Measurements from ENCODE around the gene ICA1. TPM values are rescaled to one million over a fixed set of nuclear protein-coding genes. Genes with fewer than 3 reads are reported as not detected.

ICA1 gene
- polyA plus RNA-seq, 1 experiment, result not detected

GRCh38 chr7:8184221-8184620 lies 77.7 kb downstream of the ICA1 start:
- ChIA-PET POLR2A (no interaction called here), CTCF (interaction anchor here (0.6 to 4.2 kb wide), 3 partner anchors 51 to 503 kb away, joined by 3 to 13 read pairs (median 3); no protein-coding TSS in a partner anchor)
- Histone ChIP-seq H3K4me3 (ENCODE audit: low read depth, low read length) (no peak overlapping the region), H3K9me3 (ENCODE audit: control insufficient read depth, insufficient read depth, low read length) (no peaks in the 10 kb centered on the region), H3K27ac (ENCODE audit: low read depth, low read length) (no peak overlapping the region), H3K27me3 (ENCODE audit: control insufficient read depth, insufficient read depth, low read length) (no peaks in the 10 kb centered on the region)
- TF ChIP-seq CTCF (IDR thresholded peaks at IDR 0.05; ENCODE audit: low read depth, low read length), result no peak
- no peak for DNase-seq (ENCODE audit: low read depth, low spot score)

GRCh38 chr7:8179486-8179885 lies 82.5 kb downstream of the ICA1 start:
- H3K9me3 ChIP-seq (ENCODE audit: control insufficient read depth, insufficient read depth, low read length), result no peaks in the 10 kb centered on the region
- no peak overlapping the region for H3K4me3 ChIP-seq (ENCODE audit: low read depth, low read length)
- no peaks in the 10 kb centered on the region for H3K27me3 ChIP-seq (ENCODE audit: control insufficient read depth, insufficient read depth, low read length)
- H3K27ac ChIP-seq (ENCODE audit: low read depth, low read length), result no peak overlapping the region
- no peak for DNase-seq (ENCODE audit: low read depth, low spot score)
- TF ChIP-seq CTCF (IDR thresholded peaks at IDR 0.05; ENCODE audit: low read depth, low read length), result no peak
- ChIA-PET POLR2A (no interaction called here), CTCF (interaction anchor here (1.2 kb wide), 1 partner anchor 11 kb away, joined by 3 read pairs; no protein-coding TSS in a partner anchor)

GRCh38 chr7:8178353-8178752 lies 83.6 kb downstream of the ICA1 start:
- Histone ChIP-seq H3K4me3 (ENCODE audit: low read depth, low read length) (no peak overlapping the region), H3K9me3 (ENCODE audit: control insufficient read depth, insufficient read depth, low read length) (no peaks in the 10 kb centered on the region), H3K27me3 (ENCODE audit: control insufficient read depth, insufficient read depth, low read length) (no peaks in the 10 kb centered on the region), H3K27ac (ENCODE audit: low read depth, low read length) (no peak overlapping the region)
- no peak for DNase-seq (ENCODE audit: low read depth, low spot score)
- ChIA-PET POLR2A (no interaction called here), CTCF (interaction anchor here (0.7 to 1.1 kb wide), 2 partner anchors 11 to 577 kb away, joined by 3 to 6 read pairs; no protein-coding TSS in a partner anchor)
- TF ChIP-seq CTCF (IDR thresholded peaks at IDR 0.05; ENCODE audit: low read depth, low read length), result no peak

DNA sequence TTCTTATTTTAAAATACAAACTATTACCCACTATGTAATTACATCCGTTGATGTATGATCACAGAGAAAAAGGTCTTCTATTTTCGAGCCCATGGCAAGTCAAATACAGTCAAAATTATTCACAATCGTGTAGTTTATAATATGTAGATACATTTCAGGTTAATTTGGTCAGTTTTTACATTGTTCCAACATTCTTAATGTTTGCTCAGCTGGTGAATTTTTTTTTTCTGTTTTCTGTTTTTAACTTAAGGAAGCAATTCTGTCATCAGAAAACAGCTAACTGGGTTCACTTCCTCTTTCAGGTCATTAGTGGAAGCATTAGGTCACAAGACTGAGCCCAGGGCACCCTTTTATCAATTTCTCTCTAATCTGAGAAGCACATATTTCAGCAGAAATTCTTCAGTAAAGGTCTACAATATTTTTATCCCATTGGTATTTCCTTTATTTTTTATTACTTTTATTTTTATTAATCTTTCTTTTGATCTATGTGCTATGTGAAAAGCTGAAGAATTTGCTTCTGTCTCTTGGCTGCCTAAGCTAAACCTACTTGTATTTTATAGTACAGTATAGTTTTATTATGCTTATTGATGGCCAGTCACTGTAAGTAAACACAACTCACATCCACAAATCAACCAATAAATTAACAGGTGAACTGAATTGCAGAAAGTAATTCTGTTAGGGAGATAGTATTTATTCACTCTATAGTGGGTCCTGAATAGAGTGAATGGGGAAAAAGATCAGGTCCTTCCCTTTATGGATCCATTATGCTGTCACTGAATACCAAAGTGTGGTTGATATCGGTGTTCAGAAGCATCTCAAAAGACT lies 84.6 kb downstream of the ICA1 start:
- CTCF ChIA-PET, result interaction anchor here (1.1 kb wide), 1 partner anchor 12 kb away, joined by 3 read pairs; no protein-coding TSS in a partner anchor

More for the DNA sequence above, 84.6 kb downstream of the ICA1 start:
- H3K4me3 ChIP-seq (ENCODE audit: low read depth, low read length), result no peak overlapping the region
- POLR2A ChIA-PET, result no interaction called here
- no peak for DNase-seq (ENCODE audit: low read depth, low spot score)
- TF ChIP-seq CTCF (IDR thresholded peaks at IDR 0.05; ENCODE audit: low read depth, low read length), result no peak
- H3K27ac ChIP-seq (ENCODE audit: low read depth, low read length), result no peak overlapping the region
- no peaks in the 10 kb centered on the region for H3K9me3 ChIP-seq (ENCODE audit: control insufficient read depth, insufficient read depth, low read length)
- H3K27me3 ChIP-seq (ENCODE audit: control insufficient read depth, insufficient read depth, low read length), result no peaks in the 10 kb centered on the region
